ENCODE measurements around the gene TNFAIP8L3.

The TNFAIP8L3 gene

GRCh38 chr15:51114437-51115119 lies 19.9 kb upstream of the TNFAIP8L3 start:
- DNase-seq (ENCODE audit: low read depth), result no peak

GRCh38 chr15:51112078-51112477 lies 17.4 kb upstream of the TNFAIP8L3 start:
- no peak for DNase-seq (ENCODE audit: low read depth)

GRCh38 chr15:51111061-51111460 lies 16.4 kb upstream of the TNFAIP8L3 start:
- DNase-seq (ENCODE audit: low read depth), result no peak

- DNase-seq (ENCODE audit: low read depth), result no peak
Measured at GRCh38 chr15:51110171-51110570, 15.5 kb upstream of the TNFAIP8L3 start.

- no peak for DNase-seq (ENCODE audit: low read depth)
Measured at GRCh38 chr15:51108933-51109550, 14.3 kb upstream of the TNFAIP8L3 start.

GRCh38 chr15:51107612-51108011 lies 12.9 kb upstream of the TNFAIP8L3 start:
- DNase-seq (ENCODE audit: low read depth), result no peak

GRCh38 chr15:51106481-51106880 lies 11.8 kb upstream of the TNFAIP8L3 start:
- DNase-seq (ENCODE audit: low read depth), result no peak

- DNase-seq (ENCODE audit: low read depth), result no peak
Measured at GRCh38 chr15:51105430-51106016, 10.8 kb upstream of the TNFAIP8L3 start.

GRCh38 chr15:51104512-51104911 lies 9.8 kb upstream of the TNFAIP8L3 start:
- DNase-seq (ENCODE audit: low read depth), result no peak

- DNase-seq (ENCODE audit: low read depth), result no peak
Measured at GRCh38 chr15:51103330-51103729, 8.6 kb upstream of the TNFAIP8L3 start.

- DNase-seq (ENCODE audit: low read depth), result no peak
Measured at GRCh38 chr15:51100785-51101489, 6.2 kb upstream of the TNFAIP8L3 start.

GRCh38 chr15:51099185-51099584 lies 4.5 kb upstream of the TNFAIP8L3 start:
- DNase-seq (ENCODE audit: low read depth), result no peak

- no peak for DNase-seq (ENCODE audit: low read depth)
Measured at GRCh38 chr15:51098331-51098619, 3.6 kb upstream of the TNFAIP8L3 start.

- DNase-seq (ENCODE audit: low read depth), result no peak
Measured at GRCh38 chr15:51097553-51098330, 3.0 kb upstream of the TNFAIP8L3 start.

GRCh38 chr15:51096976-51097375 lies 2.3 kb upstream of the TNFAIP8L3 start:
- DNase-seq (ENCODE audit: low read depth), result no peak

GRCh38 chr15:51095681-51096331 lies 1.1 kb upstream of the TNFAIP8L3 start:
- no peak for DNase-seq (ENCODE audit: low read depth)

GRCh38 chr15:51093839-51094605 lies 684 bp downstream of the TNFAIP8L3 start:
- no peak for DNase-seq (ENCODE audit: low read depth)

GRCh38 chr15:51093488-51093838 lies 1.2 kb downstream of the TNFAIP8L3 start:
- no peak for DNase-seq (ENCODE audit: low read depth)

- DNase-seq (ENCODE audit: low read depth), result no peak
Measured at GRCh38 chr15:51092480-51093040, 2.1 kb downstream of the TNFAIP8L3 start.

- DNase-seq (ENCODE audit: low read depth), result no peak
Measured at GRCh38 chr15:51090753-51091152, 4.0 kb downstream of the TNFAIP8L3 start.

Data from stimulated activated CD8-positive, alpha-beta memory T cell treated with anti-CD3 and anti-CD28 coated beads, Interleukin-7, amount 100 ng/mL, for 24 hours (primary cell).